GM21390 (cell line): ENCODE results near the gene DRD2.

Experiments used
- ATAC-seq: cut with Tn5 transposase; IDR thresholded peaks from one replicate; pipeline ENCODE4 v1.9.1; 2021; ENCODE audit not compliant: unreplicated experiment

DRD2 gene

GRCh38 chr11:113447621-113448315, 27.4 kb downstream of the DRD2 start:
- ATAC-seq: no peak

- ATAC-seq: no peak
Measured at GRCh38 chr11:113446938-113447337, 28.3 kb downstream of the DRD2 start.

GRCh38 chr11:113446112-113446511, 29.1 kb downstream of the DRD2 start:
- no peak for ATAC-seq

- no peak for ATAC-seq
Measured at GRCh38 chr11:113444502-113445123, 30.6 kb downstream of the DRD2 start.

- ATAC-seq: no peak
Measured at GRCh38 chr11:113440816-113441215, 34.4 kb downstream of the DRD2 start.

GRCh38 chr11:113436672-113437252, 38.4 kb downstream of the DRD2 start:
- ATAC-seq: no peak

GRCh38 chr11:113435190-113435968, 39.8 kb downstream of the DRD2 start:
- ATAC-seq: no peak

- no peak for ATAC-seq
Measured at GRCh38 chr11:113431746-113432145, 43.5 kb downstream of the DRD2 start.

- ATAC-seq: no peak
Measured at GRCh38 chr11:113426686-113427085, 48.5 kb downstream of the DRD2 start.

GRCh38 chr11:113420808-113421207, 54.4 kb downstream of the DRD2 start:
- ATAC-seq: no peak

GRCh38 chr11:113419454-113420003, 55.7 kb downstream of the DRD2 start:
- ATAC-seq: no peak

- ATAC-seq: no peak
Measured at GRCh38 chr11:113417428-113417827, 57.8 kb downstream of the DRD2 start.

- no peak for ATAC-seq
Measured at GRCh38 chr11:113415343-113415742, 59.9 kb downstream of the DRD2 start.

GRCh38 chr11:113412675-113413074, 62.5 kb downstream of the DRD2 start:
- no peak for ATAC-seq

- ATAC-seq: no peak
Measured at GRCh38 chr11:113411536-113411935, 63.7 kb downstream of the DRD2 start.

GRCh38 chr11:113410414-113411135, 64.6 kb downstream of the DRD2 start:
- ATAC-seq: no peak

- ATAC-seq: no peak
Measured at GRCh38 chr11:113409526-113409925, 65.7 kb downstream of the DRD2 start.

GRCh38 chr11:113408887-113409286, 66.3 kb downstream of the DRD2 start:
- no peak for ATAC-seq

- ATAC-seq: no peak
Measured at GRCh38 chr11:113408206-113408605, 67.0 kb downstream of the DRD2 start.

- no peak for ATAC-seq
Measured at GRCh38 chr11:113407163-113407562, 68.0 kb downstream of the DRD2 start.
